Neural progenitor cell (in vitro differentiated cells): ENCODE measurements around the gene TWF2.

ENCODE experiments used
- EZH2phosphoT487 ChIP-seq: fragments of 200-600 bp; sonication (generic); IDR thresholded peaks from 2 replicates; pipeline ENCODE4 v1.6.1; 2017; ENCODE audit warnings: antibody characterized with exemption
- TF ChIP-seq, protein P1 (sequence below): fragments of 200-600 bp; sonication (generic); IDR thresholded peaks from 2 replicates; pipeline ENCODE4 v1.5.1; 2017; ENCODE audit warnings: antibody characterized with exemption, mild to moderate bottlenecking

GRCh38 chr3:52185311-52185710, 53.6 kb downstream of the TWF2 start:
- TF ChIP-seq, protein P1, sequence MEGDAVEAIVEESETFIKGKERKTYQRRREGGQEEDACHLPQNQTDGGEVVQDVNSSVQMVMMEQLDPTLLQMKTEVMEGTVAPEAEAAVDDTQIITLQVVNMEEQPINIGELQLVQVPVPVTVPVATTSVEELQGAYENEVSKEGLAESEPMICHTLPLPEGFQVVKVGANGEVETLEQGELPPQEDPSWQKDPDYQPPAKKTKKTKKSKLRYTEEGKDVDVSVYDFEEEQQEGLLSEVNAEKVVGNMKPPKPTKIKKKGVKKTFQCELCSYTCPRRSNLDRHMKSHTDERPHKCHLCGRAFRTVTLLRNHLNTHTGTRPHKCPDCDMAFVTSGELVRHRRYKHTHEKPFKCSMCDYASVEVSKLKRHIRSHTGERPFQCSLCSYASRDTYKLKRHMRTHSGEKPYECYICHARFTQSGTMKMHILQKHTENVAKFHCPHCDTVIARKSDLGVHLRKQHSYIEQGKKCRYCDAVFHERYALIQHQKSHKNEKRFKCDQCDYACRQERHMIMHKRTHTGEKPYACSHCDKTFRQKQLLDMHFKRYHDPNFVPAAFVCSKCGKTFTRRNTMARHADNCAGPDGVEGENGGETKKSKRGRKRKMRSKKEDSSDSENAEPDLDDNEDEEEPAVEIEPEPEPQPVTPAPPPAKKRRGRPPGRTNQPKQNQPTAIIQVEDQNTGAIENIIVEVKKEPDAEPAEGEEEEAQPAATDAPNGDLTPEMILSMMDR: no peak
- no peak for TF ChIP-seq EZH2phosphoT487
